ENCODE data around the gene HS6ST2. TPM values are rescaled to one million over a fixed set of nuclear protein-coding genes. Genes with fewer than 3 reads are reported as not detected.

The HS6ST2 gene
- total and polyA plus RNA-seq, 4 donors: under 0.01 to 1.4 (median 0.01) TPM; not detected in 1

GRCh38 chrX:132622130-132622529 lies 336.3 kb downstream of the HS6ST2 start:
- H3K9ac ChIP-seq (ENCODE audit: low read depth in 1 of 2, low read length in 2 of 2): no peak overlapping the region
- H3K36me3 ChIP-seq (ENCODE audit: control insufficient read depth in 4 of 4, insufficient read depth in 3 of 4, low read depth in 1 of 4, low read length in 3 of 4): no peaks in the 10 kb centered on the region
- TF ChIP-seq REST (IDR thresholded peaks at IDR 0.05) (no peak), GABPA (IDR thresholded peaks at IDR 0.05 in 1 of 2, conservative IDR thresholded peaks at IDR 0.05 in 1 of 2) (no peak), HNF4A (conservative IDR thresholded peaks at IDR 0.05) (no peak), RAD21 (IDR thresholded peaks at IDR 0.05) (no peak), EGR1 (IDR thresholded peaks at IDR 0.05; ENCODE audit: low read depth in 2 of 2) (no peak), NR2F2 (IDR thresholded peaks at IDR 0.05) (no peak)
- peaks cover 0 to 3% (median 0%) of the 10 kb centered on the region in 4 donors for H3K27me3 ChIP-seq (ENCODE audit: control insufficient read depth in 4 of 4, insufficient read depth in 4 of 4, low read length in 3 of 4)
- no peaks in the 10 kb centered on the region for H3K4me1 ChIP-seq (ENCODE audit: control insufficient read depth in 4 of 4, insufficient read depth in 4 of 4, low read length in 3 of 4)
- H3K9me3 ChIP-seq (ENCODE audit: control insufficient read depth in 4 of 4, low read length in 3 of 4): no peaks in the 10 kb centered on the region
- WGBS: 79% methylated on average over 4 of the region's 4 CpGs
- no peak for DNase-seq (ENCODE audit: low spot score)
- no peak overlapping the region for H3K4me3 ChIP-seq (ENCODE audit: low read depth in 1 of 3, low read length in 3 of 3)
- H3K27ac ChIP-seq (ENCODE audit: low read depth in 1 of 2, low read length in 2 of 2): no peak overlapping the region

GRCh38 chrX:132618810-132619209 lies 339.6 kb downstream of the HS6ST2 start:
- 73% methylated on average over 3 of the region's 3 CpGs for WGBS
- Histone ChIP-seq H3K27ac (ENCODE audit: low read depth in 1 of 2, low read length in 2 of 2) (no peak overlapping the region), H3K4me3 (ENCODE audit: low read depth in 1 of 3, low read length in 3 of 3) (no peak overlapping the region), H3K9ac (ENCODE audit: low read depth in 1 of 2, low read length in 2 of 2) (no peak overlapping the region), H3K36me3 (ENCODE audit: control insufficient read depth in 4 of 4, insufficient read depth in 3 of 4, low read depth in 1 of 4, low read length in 3 of 4) (no peaks in the 10 kb centered on the region), H3K27me3 (ENCODE audit: control insufficient read depth in 4 of 4, insufficient read depth in 4 of 4, low read length in 3 of 4) (peaks cover 0 to 3% (median 0%) of the 10 kb centered on the region in 4 donors), H3K4me1 (ENCODE audit: control insufficient read depth in 4 of 4, insufficient read depth in 4 of 4, low read length in 3 of 4) (no peaks in the 10 kb centered on the region), H3K9me3 (ENCODE audit: control insufficient read depth in 4 of 4, low read length in 3 of 4) (no peaks in the 10 kb centered on the region)
- DNase-seq (ENCODE audit: low spot score): no peak
- TF ChIP-seq YY1 (IDR thresholded peaks at IDR 0.05) (peak; percentile 12), HNF4G (IDR thresholded peaks at IDR 0.05) (no peak)

- DNase-seq (ENCODE audit: low spot score): peak; percentile 69
- H3K36me3 ChIP-seq (ENCODE audit: control insufficient read depth in 4 of 4, insufficient read depth in 3 of 4, low read depth in 1 of 4, low read length in 3 of 4): no peaks in the 10 kb centered on the region
- H3K9me3 ChIP-seq (ENCODE audit: control insufficient read depth in 4 of 4, low read length in 3 of 4): no peaks in the 10 kb centered on the region
- no peak overlapping the region for H3K4me3 ChIP-seq (ENCODE audit: low read depth in 1 of 3, low read length in 3 of 3)
- H3K27ac ChIP-seq (ENCODE audit: low read depth in 1 of 2, low read length in 2 of 2): no peak overlapping the region
- TF ChIP-seq RAD21 (IDR thresholded peaks at IDR 0.05) (peak; percentile 57 to 78), HNF4G (IDR thresholded peaks at IDR 0.05) (no peak), HNF4A (conservative IDR thresholded peaks at IDR 0.05) (no peak), EGR1 (IDR thresholded peaks at IDR 0.05; ENCODE audit: low read depth in 2 of 2) (no peak), CTCF (IDR thresholded peaks at IDR 0.05; ENCODE audit: low read depth, low read length, missing input control) (peak; percentile 37), YY1 (IDR thresholded peaks at IDR 0.05) (no peak)
- peaks cover 0 to 3% (median 0%) of the 10 kb centered on the region in 4 donors for H3K27me3 ChIP-seq (ENCODE audit: control insufficient read depth in 4 of 4, insufficient read depth in 4 of 4, low read length in 3 of 4)
- H3K4me1 ChIP-seq (ENCODE audit: control insufficient read depth in 4 of 4, insufficient read depth in 4 of 4, low read length in 3 of 4): peaks cover 0 to 2% (median 0%) of the 10 kb centered on the region in 4 donors
- H3K9ac ChIP-seq (ENCODE audit: low read depth in 1 of 2, low read length in 2 of 2): no peak overlapping the region
- 26% methylated on average over 4 of the region's 4 CpGs for WGBS
These were observed 342.9 kb downstream of the HS6ST2 start for GRCh38 chrX:132615391-132616131.
